ENCODE data around the gene CITED1.

DNA sequence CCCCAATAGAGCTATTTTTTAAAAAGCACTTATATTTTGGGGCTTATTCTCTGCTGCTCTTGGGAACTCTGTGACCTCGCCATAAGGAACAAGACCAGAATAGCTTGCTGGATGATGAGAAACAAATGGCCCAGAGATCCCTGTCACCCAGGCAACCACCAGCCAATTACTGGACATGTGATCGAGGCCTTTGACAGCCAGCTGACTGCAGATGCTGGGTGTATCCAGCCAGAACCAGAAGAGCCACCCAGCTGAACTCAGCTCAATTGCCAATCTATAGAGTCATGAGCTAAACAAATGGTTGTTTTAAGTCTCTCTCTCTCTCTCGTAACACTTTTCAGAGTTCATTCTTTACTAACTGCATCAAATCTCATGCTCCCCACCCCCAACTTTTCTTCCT, 24.4 kb upstream of the CITED1 start:
- TF ChIP-seq CTCF (conservative IDR thresholded peaks at IDR 0.05 in 1 of 2, IDR thresholded peaks at IDR 0.05 in 1 of 2; ENCODE audit: low read depth in 1 of 2, low read length in 2 of 2), result no peak
- TF ChIP-seq EZH2 (IDR thresholded peaks at IDR 0.05; ENCODE audit: low read length, missing control alignments), result no peak
